Measurements from ENCODE around the gene PARD3B. TPM values are rescaled to one million over a fixed set of nuclear protein-coding genes. Genes with fewer than 3 reads are reported as not detected.
A peak's percentile ranks its signal among the peaks of the same experiment; 100 is the strongest.

PARD3B gene
- total and polyA plus RNA-seq, 2 donors from 2014 or later = 5.3 to 29.6 TPM

DNA sequence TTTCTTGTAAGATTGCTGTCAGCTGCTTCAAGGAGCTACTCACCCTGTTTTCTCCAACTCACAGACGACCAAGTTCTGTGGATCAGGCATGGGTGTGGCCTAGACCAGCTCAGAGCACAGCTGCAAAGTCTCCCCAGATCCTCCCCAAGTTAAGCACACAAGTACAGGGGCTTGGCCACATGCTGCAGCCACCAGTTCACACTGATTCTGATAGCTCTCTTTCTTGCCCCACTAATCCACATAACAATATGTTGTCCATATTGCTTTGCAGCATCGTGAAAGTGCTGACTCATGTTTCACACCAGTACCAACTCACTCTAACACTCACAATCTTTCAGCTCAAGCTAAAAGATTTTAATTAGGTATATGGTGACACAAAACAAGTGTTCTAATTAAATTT, 437.0 kb downstream of the PARD3B start:
- TF ChIP-seq CTCF (IDR thresholded peaks at IDR 0.05; ENCODE audit: borderline replicate concordance, extremely low read depth, insufficient read depth) = no peak
- H3K9ac ChIP-seq (ENCODE audit: low read length in 3 of 3) = no peak overlapping the region
- H3K4me1 ChIP-seq (ENCODE audit: control insufficient read depth in 2 of 3, insufficient read depth in 2 of 3, low read depth in 1 of 3, low read length in 3 of 3) = peaks cover 0 to 2% (median 0%) of the 10 kb centered on the region in 3 donors
- H3K27ac ChIP-seq (ENCODE audit: low read depth in 2 of 2, low read length in 2 of 2) = no peak overlapping the region
- DNase-seq = no peak
- no peak for FAIRE-seq
- no peaks in the 10 kb centered on the region for H3K36me3 ChIP-seq (ENCODE audit: control insufficient read depth in 2 of 3, insufficient read depth in 3 of 3, low read length in 3 of 3)
- intact Hi-C loops (cut with DNase I) = no loop called here
- no peaks in the 10 kb centered on the region for H3K9me3 ChIP-seq (ENCODE audit: control insufficient read depth in 2 of 3, insufficient read depth in 1 of 3, low read length in 3 of 3)
- no peaks in the 10 kb centered on the region for H3K27me3 ChIP-seq (ENCODE audit: control insufficient read depth, insufficient read depth, low read length)
- H3K4me3 ChIP-seq (ENCODE audit: low read length in 3 of 3) = no peak overlapping the region

- no peak overlapping the region for H3K27ac ChIP-seq (ENCODE audit: low read depth in 2 of 2, low read length in 2 of 2)
- FAIRE-seq = no peak
Observed at GRCh38 chr2:204984518-204984917, 439.2 kb downstream of the PARD3B start.

DNA sequence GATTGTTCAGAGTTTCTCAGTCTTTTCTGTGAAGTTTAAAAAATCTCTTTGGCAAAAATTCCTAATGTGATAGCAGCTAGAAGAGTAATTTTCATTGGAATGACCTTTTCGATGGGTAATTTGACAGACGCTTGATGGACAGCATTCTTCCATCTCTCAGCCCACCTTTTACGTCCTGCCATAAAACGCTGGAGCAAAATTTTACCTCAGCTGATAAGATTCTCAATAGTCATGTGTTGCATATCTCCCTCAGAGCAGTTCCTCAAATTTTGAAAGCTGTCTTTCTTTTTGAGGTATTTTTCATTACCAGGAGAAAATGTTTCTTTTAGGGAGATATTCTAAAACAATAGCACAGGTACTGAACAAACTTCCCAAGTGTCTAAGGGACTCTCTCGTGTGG, 441.4 kb downstream of the PARD3B start:
- TF ChIP-seq CTCF (IDR thresholded peaks at IDR 0.05; ENCODE audit: borderline replicate concordance, extremely low read depth, insufficient read depth) = no peak
- H3K4me1 ChIP-seq (ENCODE audit: control insufficient read depth in 2 of 3, insufficient read depth in 2 of 3, low read depth in 1 of 3, low read length in 3 of 3) = peaks cover 0 to 2% (median 0%) of the 10 kb centered on the region in 3 donors
- no peak overlapping the region for H3K27ac ChIP-seq (ENCODE audit: low read depth in 2 of 2, low read length in 2 of 2)
- H3K4me3 ChIP-seq (ENCODE audit: low read length in 3 of 3) = no peak overlapping the region
- intact Hi-C loops (cut with DNase I) = no loop called here
- no peak for DNase-seq
- H3K9me3 ChIP-seq (ENCODE audit: control insufficient read depth in 2 of 3, insufficient read depth in 1 of 3, low read length in 3 of 3) = no peaks in the 10 kb centered on the region
- H3K36me3 ChIP-seq (ENCODE audit: control insufficient read depth in 2 of 3, insufficient read depth in 3 of 3, low read length in 3 of 3) = no peaks in the 10 kb centered on the region
- H3K9ac ChIP-seq (ENCODE audit: low read length in 3 of 3) = no peak overlapping the region
- no peaks in the 10 kb centered on the region for H3K27me3 ChIP-seq (ENCODE audit: control insufficient read depth, insufficient read depth, low read length)
- no peak for FAIRE-seq

More at GRCh38 chr2:204984518-204984917, 439.2 kb downstream of the PARD3B start:
- no peaks in the 10 kb centered on the region for H3K36me3 ChIP-seq (ENCODE audit: control insufficient read depth in 2 of 3, insufficient read depth in 3 of 3, low read length in 3 of 3)
- peaks cover 0 to 2% (median 0%) of the 10 kb centered on the region in 3 donors for H3K4me1 ChIP-seq (ENCODE audit: control insufficient read depth in 2 of 3, insufficient read depth in 2 of 3, low read depth in 1 of 3, low read length in 3 of 3)
- no peaks in the 10 kb centered on the region for H3K27me3 ChIP-seq (ENCODE audit: control insufficient read depth, insufficient read depth, low read length)
- no peaks in the 10 kb centered on the region for H3K9me3 ChIP-seq (ENCODE audit: control insufficient read depth in 2 of 3, insufficient read depth in 1 of 3, low read length in 3 of 3)
- no peak overlapping the region for H3K4me3 ChIP-seq (ENCODE audit: low read length in 3 of 3)
- intact Hi-C loops (cut with DNase I) = no loop called here
- H3K9ac ChIP-seq (ENCODE audit: low read length in 3 of 3) = no peak overlapping the region
- TF ChIP-seq CTCF (IDR thresholded peaks at IDR 0.05; ENCODE audit: borderline replicate concordance, extremely low read depth, insufficient read depth) = no peak
- DNase-seq = peak in 4 of 5 donors; percentile 33 to 76 (median 42)

- Histone ChIP-seq H3K4me1 (ENCODE audit: control insufficient read depth in 2 of 3, insufficient read depth in 2 of 3, low read depth in 1 of 3, low read length in 3 of 3) (no peaks in the 10 kb centered on the region), H3K9ac (ENCODE audit: low read length in 3 of 3) (no peak overlapping the region), H3K9me3 (ENCODE audit: control insufficient read depth in 2 of 3, insufficient read depth in 1 of 3, low read length in 3 of 3) (no peaks in the 10 kb centered on the region), H3K27ac (ENCODE audit: low read depth in 2 of 2, low read length in 2 of 2) (no peak overlapping the region), H3K27me3 (ENCODE audit: control insufficient read depth, insufficient read depth, low read length) (no peaks in the 10 kb centered on the region), H3K36me3 (ENCODE audit: control insufficient read depth in 2 of 3, insufficient read depth in 3 of 3, low read length in 3 of 3) (no peaks in the 10 kb centered on the region), H3K4me3 (ENCODE audit: low read length in 3 of 3) (no peak overlapping the region)
- FAIRE-seq (no peak), DNase-seq (no peak)
- no peak for TF ChIP-seq CTCF (IDR thresholded peaks at IDR 0.05; ENCODE audit: borderline replicate concordance, extremely low read depth, insufficient read depth)
- intact Hi-C loops (cut with DNase I) = no loop called here
Observed at GRCh38 chr2:204988836-204989235, 443.6 kb downstream of the PARD3B start.
